NOMO-1 treated with DMSO at 0.1 percent for 48 hours (cell line): ENCODE data around the gene RAF1.
"Not testable (repeated sequence)": the region's sequence is repeated elsewhere in the genome, so short reads cannot be mapped to it uniquely, and the experiment has no call there.

Experiments
- DNase-seq: peaks from one replicate; lab custom pipeline; 2025; ENCODE audit not compliant: unreplicated experiment; lab: John Stamatoyannopoulos, UW

The RAF1 gene

GRCh38 chr3:12663936-12664908 is at the start of gene RAF1:
TSS of gene RAF1 (minus strand) at chr3:12664117. CDS start at chr3:12618721, 45,396 bp downstream.
- peak; percentile 99 for DNase-seq

GRCh38 chr3:12710062-12710461 is 46.1 kb upstream of the RAF1 start:
- DNase-seq, result no peak

- DNase-seq, result peak; percentile 18
These were observed 45.4 kb upstream of the RAF1 start for GRCh38 chr3:12709334-12709733.

DNA sequence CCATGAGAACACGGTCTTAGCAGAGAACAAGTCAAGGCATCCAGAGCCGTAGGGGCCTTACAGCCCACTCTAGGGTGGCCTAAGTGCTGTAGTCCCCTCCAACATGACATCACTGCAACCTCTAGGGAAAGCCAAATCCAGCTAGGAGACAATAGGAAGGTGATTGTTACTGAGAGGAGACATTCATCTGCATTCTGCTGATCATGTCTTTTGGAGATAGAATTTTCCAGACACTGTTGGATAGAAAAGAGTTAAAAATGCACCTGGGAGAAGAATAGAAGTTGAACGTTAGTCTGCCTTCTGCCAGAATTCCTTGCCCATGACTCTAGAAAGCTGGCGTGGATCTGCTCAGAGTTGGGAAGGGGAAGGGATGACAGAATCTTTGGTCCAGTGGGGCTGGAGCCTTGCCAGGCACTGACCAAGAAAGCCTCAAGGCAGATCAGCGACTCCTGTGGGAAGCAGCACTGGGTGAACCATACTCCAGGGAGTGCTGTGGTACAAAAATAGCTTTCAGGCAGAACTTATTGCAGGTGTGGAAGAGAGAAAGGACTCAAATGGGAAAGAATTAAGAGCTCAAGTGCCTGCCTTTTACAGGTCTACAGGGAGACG is 44.8 kb upstream of the RAF1 start:
- no peak for DNase-seq

GRCh38 chr3:12707449-12707848 is 43.5 kb upstream of the RAF1 start:
- DNase-seq, result peak; percentile 69

- DNase-seq, result peak; percentile 76
These were observed 42.8 kb upstream of the RAF1 start for GRCh38 chr3:12706504-12707253.

DNA sequence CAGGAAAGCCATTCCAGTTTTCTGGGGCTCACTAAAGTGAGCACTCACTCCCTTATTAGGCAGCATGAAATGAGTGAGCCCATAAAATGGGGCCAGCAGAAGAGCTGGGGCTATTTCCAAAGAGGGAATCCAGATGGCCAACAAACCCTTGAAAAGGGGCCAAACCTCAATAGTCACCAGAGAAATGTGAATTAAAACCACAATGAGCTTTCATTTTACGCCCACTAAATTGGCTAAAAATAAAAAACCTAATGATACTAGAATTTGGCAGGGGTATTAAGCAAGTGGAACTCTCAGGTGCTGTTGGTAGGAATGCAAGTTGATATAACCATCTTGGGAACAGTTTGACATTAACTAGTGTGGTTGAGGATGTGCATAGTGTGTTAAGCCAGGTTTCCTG is 42.1 kb upstream of the RAF1 start:
- DNase-seq, result no peak

- DNase-seq, result no peak
These were observed 41.5 kb upstream of the RAF1 start for GRCh38 chr3:12705374-12705926.

DNA sequence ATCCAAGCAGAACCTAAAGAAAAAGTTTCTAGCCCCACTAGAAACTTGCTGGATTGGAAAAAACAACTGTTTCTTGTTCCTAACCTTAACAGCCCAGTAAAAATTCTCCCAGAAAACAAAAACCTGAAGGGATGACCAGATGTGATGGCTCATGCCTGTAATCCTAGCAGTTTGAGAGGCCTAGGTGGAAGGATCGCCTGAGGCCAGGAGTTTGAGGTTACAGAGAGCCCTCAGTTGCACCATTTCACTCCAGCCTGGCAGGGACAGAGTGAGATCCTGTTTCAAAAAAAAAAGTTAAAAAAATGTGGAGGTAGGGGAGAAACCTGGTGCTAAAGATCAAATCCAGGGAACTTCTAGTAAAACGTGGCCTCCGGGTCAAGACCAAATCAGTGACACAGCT is 38.6 kb upstream of the RAF1 start:
- DNase-seq, result no peak

- not testable (repeated sequence) for DNase-seq
These were observed 37.7 kb upstream of the RAF1 start for GRCh38 chr3:12701601-12702000.

- no peak for DNase-seq
These were observed 36.9 kb upstream of the RAF1 start for GRCh38 chr3:12700800-12701199.

DNA sequence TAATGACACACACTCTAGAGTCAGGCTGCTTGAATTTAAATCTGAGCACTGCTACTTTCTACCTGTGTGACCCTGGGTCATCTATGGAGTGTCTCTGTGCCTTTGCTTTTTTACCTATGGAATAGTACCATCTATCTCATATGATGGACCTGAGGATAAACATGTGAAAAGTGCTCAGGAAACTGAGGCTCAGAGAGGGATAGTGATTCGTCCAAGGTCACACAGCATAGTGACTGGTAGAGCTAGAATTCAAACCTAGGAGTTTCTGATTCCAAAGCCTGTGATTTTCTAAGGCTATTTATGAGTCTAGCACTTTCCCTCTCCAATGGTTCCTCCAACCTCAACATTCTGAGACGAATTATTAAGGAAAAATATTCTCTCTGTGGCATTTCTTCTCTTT is 32.0 kb upstream of the RAF1 start:
- DNase-seq, result no peak

GRCh38 chr3:12695112-12695511 is 31.2 kb upstream of the RAF1 start:
- DNase-seq, result no peak

- DNase-seq, result no peak
These were observed 28.5 kb upstream of the RAF1 start for GRCh38 chr3:12692444-12692843.

DNA sequence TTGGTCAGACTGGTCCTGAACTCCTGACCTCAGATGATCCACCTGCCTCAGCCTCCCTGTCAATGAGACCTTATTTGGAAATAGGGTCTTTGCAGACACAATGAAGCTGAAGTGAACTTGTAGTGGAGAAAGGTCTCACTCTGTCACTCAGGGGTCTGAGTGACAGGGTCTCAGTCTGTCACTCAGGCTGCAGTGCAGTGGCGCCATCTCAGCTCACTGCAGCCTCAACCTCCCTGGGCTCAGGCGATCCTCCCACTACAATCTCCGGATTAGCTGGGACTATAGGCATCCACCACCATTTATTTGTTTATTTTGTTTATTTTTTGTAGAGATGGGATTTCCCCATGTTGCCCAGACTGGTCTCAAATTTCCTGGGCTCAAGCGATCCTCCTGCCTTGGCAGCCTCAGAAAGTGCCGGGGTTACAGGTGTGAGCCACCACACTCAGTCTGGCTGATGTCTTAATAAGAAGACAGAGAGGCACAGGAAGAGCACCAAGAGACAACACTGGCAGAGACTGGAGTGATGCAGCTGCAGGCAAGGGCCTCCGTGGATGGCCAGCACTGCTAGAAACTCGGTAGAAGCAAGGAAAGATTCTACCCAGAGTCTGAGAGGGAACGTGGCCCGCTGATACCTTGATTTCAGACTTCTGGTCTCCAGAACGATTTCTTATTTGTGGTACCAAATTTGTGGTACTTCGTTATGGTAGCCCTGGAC is 26.2 kb upstream of the RAF1 start:
- DNase-seq, result no peak

- no peak for DNase-seq
These were observed 24.0 kb upstream of the RAF1 start for GRCh38 chr3:12687948-12688347.

GRCh38 chr3:12686096-12686495 is 22.2 kb upstream of the RAF1 start:
- DNase-seq, result no peak

GRCh38 chr3:12681943-12682390 is 18.1 kb upstream of the RAF1 start:
- DNase-seq, result peak; percentile 95

GRCh38 chr3:12681089-12681942 is 17.4 kb upstream of the RAF1 start:
- no peak for DNase-seq

DNA sequence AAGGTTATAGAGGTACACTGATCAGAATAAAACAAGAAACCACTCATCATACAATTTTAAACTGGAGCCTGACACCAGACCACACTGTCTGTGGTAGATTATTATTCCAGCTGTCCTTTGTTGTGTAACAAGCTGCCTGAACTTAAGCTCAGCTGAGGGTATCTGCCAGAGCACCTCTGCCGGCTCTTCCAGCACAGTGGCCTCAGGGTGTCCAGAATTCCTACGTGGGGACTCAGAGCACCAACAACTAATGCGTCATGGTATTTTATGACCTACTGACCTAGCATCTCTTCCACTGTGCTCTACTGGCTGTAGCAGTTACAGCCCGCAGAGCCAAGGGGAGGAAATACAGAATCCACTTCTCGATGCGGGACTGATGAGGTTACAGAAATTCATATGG is 15.6 kb upstream of the RAF1 start:
- no peak for DNase-seq
